ENCODE data around the gene DSG1. TPM values are rescaled to one million over a fixed set of nuclear protein-coding genes. Genes with fewer than 3 reads are reported as not detected.
"Not testable (repeated sequence)": the region's sequence is repeated elsewhere in the genome, so short reads cannot be mapped to it uniquely, and the experiment has no call there.

Gene DSG1
- 2.5 TPM for total RNA-seq

DNA sequence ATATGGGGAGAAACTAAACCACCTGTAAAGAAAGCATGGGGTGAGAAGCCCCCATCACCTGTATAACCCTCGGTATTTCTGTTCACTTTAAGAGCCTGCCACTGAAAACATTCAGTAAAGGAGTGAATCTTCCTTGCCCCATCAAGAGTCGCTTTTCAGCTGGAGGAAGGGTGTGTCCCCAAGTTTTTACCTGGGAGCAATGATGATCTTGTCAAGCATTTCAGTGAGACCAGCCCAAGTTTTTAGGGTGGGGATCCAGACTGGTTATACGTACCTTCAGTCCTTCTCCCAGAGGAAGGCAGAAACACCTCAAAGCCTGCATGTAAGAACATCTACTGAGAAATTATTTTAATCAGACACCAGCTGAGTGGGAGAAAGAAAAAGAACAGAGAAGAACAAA, at the start of gene DSG1:
DSG1 (plus strand) TSS at position 301 of the 400 bp plus-strand sequence. CDS start 141 bp downstream, outside the sequence.
- no peak for ATAC-seq
- no peak for DNase-seq (ENCODE audit: low spot score)

DNA sequence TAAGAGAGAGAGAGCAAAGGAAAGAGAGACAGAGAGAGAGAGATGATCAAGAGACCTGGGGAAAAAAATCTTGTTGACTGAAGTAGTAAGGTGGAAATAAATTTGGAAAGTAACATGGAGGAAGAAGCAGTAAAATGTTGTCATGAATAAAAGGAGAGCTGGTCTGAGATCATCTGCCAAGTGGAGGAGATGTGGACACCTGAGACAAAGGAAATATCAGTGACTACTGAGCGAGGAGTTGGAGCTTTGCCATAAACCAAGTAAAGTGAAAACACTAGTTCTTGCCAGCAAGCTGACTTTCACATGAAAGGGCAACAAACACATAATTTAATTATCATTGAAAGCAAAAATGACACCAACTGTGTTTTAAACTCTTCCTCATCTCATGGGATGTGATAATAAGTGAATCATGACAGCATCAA, 49.0 kb upstream of the DSG1 start:
- no peak for DNase-seq (ENCODE audit: low spot score)
- ATAC-seq, result peak; percentile 74

DNA sequence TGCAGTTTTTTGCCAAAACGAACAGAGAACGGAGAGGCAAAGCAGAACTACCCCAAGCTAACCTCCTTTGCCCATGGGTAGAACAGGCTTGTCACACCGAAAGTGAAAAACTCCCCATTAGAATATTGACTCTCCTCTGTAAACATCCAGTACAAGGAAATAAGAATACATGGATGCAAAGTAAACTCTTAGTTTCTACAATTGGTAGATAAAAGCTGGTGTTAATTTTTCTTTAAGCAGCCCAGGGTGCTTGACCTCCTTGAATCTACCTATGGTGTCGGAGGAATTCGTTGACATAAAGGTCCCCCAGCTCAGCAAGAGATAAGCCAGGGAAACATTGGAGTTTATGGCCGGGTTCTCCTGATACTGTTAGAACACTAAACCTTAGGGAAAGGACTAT, 48.4 kb upstream of the DSG1 start:
- peak; percentile 63 for ATAC-seq

DNA sequence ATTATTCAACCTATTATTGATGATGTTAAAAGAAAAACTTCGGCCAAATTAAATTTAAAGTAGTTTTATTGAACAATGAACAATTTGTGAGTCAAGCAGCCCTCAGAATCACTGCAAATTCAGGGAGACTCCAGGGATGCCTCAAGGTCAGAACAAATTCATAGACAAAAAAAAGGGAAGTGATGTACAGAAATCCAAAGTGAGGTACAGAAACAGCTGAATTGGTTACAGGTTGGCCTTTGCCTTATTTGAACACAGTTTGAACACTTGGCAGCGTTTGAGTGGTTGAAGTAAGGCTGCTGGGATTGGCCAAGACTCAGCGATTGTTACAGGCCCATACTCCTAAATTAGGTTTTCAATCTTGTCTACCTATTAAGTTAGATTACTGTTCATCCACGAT, 47.4 kb upstream of the DSG1 start:
- no peak for ATAC-seq
- no peak for DNase-seq (ENCODE audit: low spot score)

More for the DNA sequence above, 48.4 kb upstream of the DSG1 start:
- DNase-seq (ENCODE audit: low spot score), result no peak

DNA sequence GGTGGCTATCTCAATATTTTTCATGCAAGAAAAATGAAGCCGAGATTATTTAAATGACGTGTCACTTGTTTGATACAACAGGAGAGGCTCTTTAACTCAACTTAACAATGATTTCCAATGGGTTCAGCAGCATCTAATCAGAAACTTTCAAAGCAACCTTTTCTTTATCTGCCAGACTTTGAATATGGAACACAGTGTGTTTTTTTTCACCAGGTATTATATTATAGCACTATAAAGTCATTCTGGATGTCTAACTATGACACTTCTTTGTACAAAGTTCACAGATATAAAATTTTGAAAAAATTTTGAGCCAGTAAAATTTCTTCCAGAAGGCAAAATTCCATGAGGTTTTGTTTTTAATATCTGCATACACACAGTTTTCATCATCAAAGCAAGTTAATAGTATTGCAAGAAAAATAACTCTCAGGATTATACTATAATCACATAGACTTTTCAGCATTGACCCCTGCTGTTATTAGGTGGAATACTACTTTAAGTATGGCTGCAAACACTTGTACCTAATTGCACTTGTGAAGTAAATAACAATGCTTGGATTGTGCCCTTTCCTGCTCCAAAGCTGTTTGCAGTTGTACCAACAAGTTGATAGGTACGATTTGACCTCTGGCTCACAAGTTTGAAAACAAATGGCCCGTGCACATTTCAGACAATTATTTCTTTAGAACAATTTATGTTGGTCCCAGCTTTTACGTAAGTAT, 44.0 kb upstream of the DSG1 start:
- ATAC-seq, result peak; percentile 80
- DNase-seq (ENCODE audit: low spot score), result no peak

DNA sequence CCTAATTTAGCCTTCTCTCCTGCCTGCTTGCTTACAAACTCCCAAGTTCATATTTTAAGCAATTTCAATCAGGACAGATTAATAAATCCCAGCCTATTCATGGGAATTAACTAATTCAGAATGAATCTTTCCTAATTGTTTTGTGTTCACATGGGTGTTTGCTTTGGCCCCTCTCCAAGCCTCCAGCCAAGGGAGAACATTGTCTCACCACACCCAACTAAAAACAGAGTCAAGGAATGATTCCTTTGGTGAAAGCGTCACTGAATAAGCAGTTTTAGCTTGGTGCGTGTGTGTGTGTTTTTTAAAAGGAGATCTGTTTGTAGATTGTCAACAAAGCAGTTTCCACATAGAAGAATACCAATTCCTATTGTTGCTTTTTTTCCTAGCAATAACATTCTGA, 43.0 kb upstream of the DSG1 start:
- peak; percentile 73 for DNase-seq (ENCODE audit: low spot score)
- peak; percentile 84 for ATAC-seq

- no peak for DNase-seq (ENCODE audit: low spot score)
- no peak for ATAC-seq
Observed at GRCh38 chr18:31275722-31276463, 42.1 kb upstream of the DSG1 start.

- no peak for DNase-seq (ENCODE audit: low spot score)
- no peak for ATAC-seq
Observed at GRCh38 chr18:31278609-31279071, 39.3 kb upstream of the DSG1 start.

DNA sequence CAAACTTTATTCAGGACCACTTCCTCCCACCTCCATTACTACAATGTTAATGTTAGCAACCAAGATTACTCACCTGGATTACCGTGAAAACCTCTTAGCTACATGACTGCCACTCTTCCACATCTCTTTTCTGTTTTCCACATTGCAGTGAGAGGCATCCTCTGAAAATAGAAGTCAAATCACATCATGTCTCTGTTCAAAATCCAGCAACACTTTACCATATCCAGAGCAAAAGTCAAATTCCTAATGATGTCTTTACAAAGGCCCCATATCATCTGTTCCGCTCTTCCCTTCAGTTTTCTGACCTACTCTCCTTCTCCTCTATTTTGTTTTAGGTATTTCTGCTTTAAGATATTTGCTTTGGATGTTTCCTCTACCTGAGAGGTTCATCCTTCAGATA, 37.5 kb upstream of the DSG1 start:
- DNase-seq (ENCODE audit: low spot score) (no peak), ATAC-seq (no peak)

- no peak for DNase-seq (ENCODE audit: low spot score)
Observed at GRCh38 chr18:31281437-31281836, 36.5 kb upstream of the DSG1 start.

GRCh38 chr18:31289446-31289845, 28.5 kb upstream of the DSG1 start:
- not testable (repeated sequence) for DNase-seq (ENCODE audit: low spot score); ATAC-seq

More at GRCh38 chr18:31281437-31281836, 36.5 kb upstream of the DSG1 start:
- ATAC-seq, result no peak

DNA sequence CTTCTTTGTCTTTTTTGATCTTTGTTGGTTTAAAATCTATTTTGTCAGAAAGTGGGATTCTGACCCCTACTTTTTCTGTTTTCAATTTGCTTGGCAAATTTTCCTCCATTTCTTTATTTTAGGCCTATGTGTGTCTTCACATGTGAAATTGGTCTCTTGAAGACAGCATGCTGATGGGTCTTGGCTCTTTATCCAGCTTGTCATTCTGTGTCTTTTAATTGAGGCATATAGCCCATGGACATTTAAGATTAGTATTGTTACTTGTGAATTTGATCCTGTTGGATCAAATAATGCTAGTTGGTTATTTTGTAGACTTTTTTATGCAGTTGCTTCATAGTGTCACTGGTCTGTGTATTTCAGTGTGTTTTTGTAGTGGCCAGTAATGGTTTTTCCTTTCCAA, 26.3 kb upstream of the DSG1 start:
- no peak for DNase-seq (ENCODE audit: low spot score)
- ATAC-seq, result no peak

DNA sequence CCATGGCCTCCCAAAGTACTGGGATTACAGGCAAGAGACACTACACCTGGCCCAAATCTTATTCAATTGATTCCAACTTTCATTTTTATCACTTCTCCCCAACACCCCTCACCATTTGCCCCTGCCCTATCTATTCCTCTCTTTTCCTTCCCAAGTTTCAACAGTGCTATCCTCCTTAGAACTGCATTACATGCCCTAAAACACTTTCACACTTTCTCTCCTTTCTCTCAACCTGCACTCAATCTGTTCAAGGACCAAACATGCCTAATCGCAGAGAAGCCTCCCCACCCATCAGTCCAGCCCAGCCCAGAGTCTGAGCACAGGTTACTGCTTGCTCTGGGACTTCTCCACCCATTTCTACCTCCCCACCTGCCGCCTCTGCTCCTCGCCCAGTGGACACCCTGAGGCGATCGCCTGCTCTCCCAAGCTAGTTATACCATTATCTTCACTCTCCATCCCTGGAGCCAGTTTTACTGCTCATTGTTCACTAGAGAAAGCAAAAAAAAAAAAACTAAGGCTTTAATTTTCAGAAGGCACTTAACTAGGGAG, 23.7 kb upstream of the DSG1 start:
- ATAC-seq, result no peak
- DNase-seq (ENCODE audit: low spot score), result no peak

DNA sequence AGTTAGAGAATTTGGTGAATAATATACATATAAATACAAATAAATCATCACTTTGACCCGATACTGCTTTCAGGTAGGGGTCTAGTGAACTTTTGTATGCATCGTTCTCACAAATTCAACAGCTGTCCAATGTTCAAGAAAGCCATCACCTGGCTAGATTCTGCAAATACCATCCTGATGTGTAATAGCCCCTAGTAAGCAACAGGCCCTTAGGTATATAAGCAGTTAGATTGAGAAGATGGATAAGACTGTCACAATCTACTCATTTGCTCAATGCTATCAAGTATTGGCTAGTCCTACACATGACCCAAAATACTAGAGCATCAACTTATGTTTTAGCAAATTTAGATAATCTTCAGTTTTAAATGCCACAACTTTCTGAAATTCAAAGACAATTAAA, 20.7 kb upstream of the DSG1 start:
- ATAC-seq (no peak), DNase-seq (ENCODE audit: low spot score) (no peak)

DNA sequence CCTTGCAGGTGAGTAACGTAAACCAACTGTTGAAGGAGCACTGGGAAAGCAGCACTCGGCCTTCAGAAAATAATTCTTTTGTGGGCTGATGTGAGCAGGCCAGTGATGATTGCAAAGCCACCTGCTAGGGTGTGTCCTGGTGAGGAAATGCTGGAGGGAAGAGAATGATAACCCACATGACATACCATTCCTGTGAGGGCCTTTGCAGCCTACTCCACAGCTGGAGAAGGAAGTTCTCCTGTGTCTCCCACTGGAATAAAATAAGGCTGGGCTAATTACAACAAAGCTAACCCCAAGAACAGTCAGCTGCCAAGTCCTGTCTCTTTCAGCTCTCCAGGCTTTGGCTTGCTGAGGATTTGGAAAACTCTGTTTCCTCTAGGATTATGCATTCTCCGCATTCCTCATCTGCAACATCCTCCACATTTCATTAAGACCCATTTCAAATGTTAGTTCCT, 16.7 kb upstream of the DSG1 start:
- ATAC-seq (no peak), DNase-seq (ENCODE audit: low spot score) (no peak)

GRCh38 chr18:31302991-31303390, 15.0 kb upstream of the DSG1 start:
- no peak for DNase-seq (ENCODE audit: low spot score)
- no peak for ATAC-seq

DNA sequence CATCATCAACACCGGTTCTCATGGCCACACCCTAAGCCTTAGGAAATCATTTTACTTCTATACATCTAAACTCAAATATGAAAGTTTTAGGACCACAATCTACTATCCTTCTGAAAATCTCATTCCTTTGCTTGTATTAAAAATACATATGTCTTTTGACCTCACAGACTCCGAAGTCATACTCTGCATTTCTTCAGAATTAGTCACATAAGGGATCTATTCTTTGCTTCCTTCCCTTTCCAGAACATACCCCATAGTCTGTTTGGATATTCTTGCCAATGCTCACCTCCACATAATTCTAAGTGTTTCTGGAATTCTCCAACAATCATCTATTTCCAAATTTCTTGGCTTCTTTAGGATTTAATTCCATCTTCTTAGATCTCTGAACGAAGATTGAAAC, 14.2 kb upstream of the DSG1 start:
- no peak for DNase-seq (ENCODE audit: low spot score)
- no peak for ATAC-seq

DNA sequence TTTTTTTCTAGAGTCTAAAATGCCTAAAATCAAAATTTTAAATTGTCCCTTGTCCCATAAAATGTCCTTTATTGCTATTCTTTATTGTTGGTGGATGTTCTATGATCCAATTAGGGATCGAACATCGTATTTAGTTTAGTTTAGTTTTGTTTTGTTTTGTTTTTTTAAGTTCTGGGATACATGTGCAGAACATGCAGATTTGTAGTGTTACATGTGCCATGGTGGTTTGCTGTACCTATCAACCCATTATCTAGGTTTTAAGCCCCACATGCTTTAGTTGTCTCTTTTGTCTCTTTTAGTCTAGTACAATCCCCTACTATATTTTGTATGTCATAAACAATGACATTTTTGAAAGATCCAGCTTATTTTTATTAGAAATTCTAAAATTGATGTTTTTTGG, 8.8 kb upstream of the DSG1 start:
- DNase-seq (ENCODE audit: low spot score) (no peak), ATAC-seq (no peak)

GRCh38 chr18:31316974-31317373, 986 bp upstream of the DSG1 start:
- DNase-seq (ENCODE audit: low spot score), result no peak
- ATAC-seq, result no peak

GRCh38 chr18:31321719-31322118, 3.8 kb downstream of the DSG1 start:
- DNase-seq (ENCODE audit: low spot score) (no peak), ATAC-seq (no peak)

GRCh38 chr18:31325051-31325450, 7.1 kb downstream of the DSG1 start:
- ATAC-seq (peak; percentile 91), DNase-seq (ENCODE audit: low spot score) (no peak)
